Measurements from ENCODE around the gene KMT2A. TPM values are rescaled to one million over a fixed set of nuclear protein-coding genes. Genes with fewer than 3 reads are reported as not detected.

Gene KMT2A
- total RNA-seq, 1 experiment from 2014 or later: 62.0 TPM

- H2BK20ac ChIP-seq (ENCODE audit: low read depth, low read length, poor library complexity, severe bottlenecking): no peak overlapping the region
- no peak overlapping the region for H3K4me2 ChIP-seq (ENCODE audit: insufficient read depth, insufficient read length, low read length)
- H2AK5ac ChIP-seq (ENCODE audit: insufficient read length, low read length): no peak overlapping the region
- no peaks in the 10 kb centered on the region for H3K79me1 ChIP-seq (ENCODE audit: insufficient read depth, low read depth, low read length, poor library complexity, severe bottlenecking)
- peak overlapping the region in 1 of 3 experiments; percentile 50; a peak in 1 of 7 replicates for H3K27ac Mint-ChIP-seq
- no peaks in the 10 kb centered on the region for H3K9me3 ChIP-seq (ENCODE audit: control insufficient read depth, low read depth, low read length)
- no peak overlapping the region for H2BK12ac ChIP-seq (ENCODE audit: insufficient read length, low read depth, low read length)
- no peak overlapping the region for H2BK15ac ChIP-seq (ENCODE audit: low read depth, low read length)
- H3K4ac ChIP-seq (ENCODE audit: low read depth, low read length): no peak overlapping the region
- DNase-seq: no peak
- H3K9ac ChIP-seq (ENCODE audit: extremely low read depth, insufficient read length, low read length): no peak overlapping the region
- H4K5ac ChIP-seq (ENCODE audit: insufficient read length, low read depth, low read length): no peak overlapping the region
- no peak overlapping the region for H2AFZ ChIP-seq (ENCODE audit: low read length)
- H3K27ac ChIP-seq (ENCODE audit: insufficient read length, low read depth, low read length): no peak overlapping the region
- H2BK5ac ChIP-seq (ENCODE audit: insufficient read length, low read length): no peak overlapping the region
- no peak overlapping the region for H3T11ph ChIP-seq (ENCODE audit: low read length)
- no peak overlapping the region for H4K8ac ChIP-seq (replicated peaks; ENCODE audit: insufficient read length, low read depth, low read length)
- no peaks in the 10 kb centered on the region for H4K20me1 ChIP-seq (ENCODE audit: control insufficient read depth, insufficient read depth, insufficient read length)
- H3K9me3 Mint-ChIP-seq: no peaks in the 10 kb centered on the region
- peaks cover 2% of the 10 kb centered on the region; the same call in 1 of the 2 replicates for H3K27me3 Mint-ChIP-seq (ENCODE audit: low read depth)
- H3K4me3 Mint-ChIP-seq: no peak overlapping the region
- H3K27me3 ChIP-seq (ENCODE audit: insufficient read depth, low read length): no peaks in the 10 kb centered on the region
- no peaks in the 10 kb centered on the region for H3K4me1 ChIP-seq (ENCODE audit: insufficient read depth, low read length)
- H3K23ac ChIP-seq (ENCODE audit: insufficient read length, low read depth, low read length): no peak overlapping the region
- H3K36me3 Mint-ChIP-seq (ENCODE audit: insufficient read depth in 1 of 3, low read depth in 3 of 3): peaks cover 25 to 59% (median 54%) of the 10 kb centered on the region in 3 experiments; a peak in 6 of 7 replicates
- H3K18ac ChIP-seq (ENCODE audit: insufficient read length, low read depth, low read length): no peak overlapping the region
- H4K91ac ChIP-seq (ENCODE audit: insufficient read length, low read depth, low read length): no peak overlapping the region
- no peaks in the 10 kb centered on the region for H3K79me2 ChIP-seq (ENCODE audit: insufficient read depth, low read length)
- no peak overlapping the region for H3K14ac ChIP-seq (ENCODE audit: insufficient read depth, low read length)
- no peak overlapping the region for H3K56ac ChIP-seq (ENCODE audit: insufficient read length, low read depth, low read length)
- TF ChIP-seq, protein P1, sequence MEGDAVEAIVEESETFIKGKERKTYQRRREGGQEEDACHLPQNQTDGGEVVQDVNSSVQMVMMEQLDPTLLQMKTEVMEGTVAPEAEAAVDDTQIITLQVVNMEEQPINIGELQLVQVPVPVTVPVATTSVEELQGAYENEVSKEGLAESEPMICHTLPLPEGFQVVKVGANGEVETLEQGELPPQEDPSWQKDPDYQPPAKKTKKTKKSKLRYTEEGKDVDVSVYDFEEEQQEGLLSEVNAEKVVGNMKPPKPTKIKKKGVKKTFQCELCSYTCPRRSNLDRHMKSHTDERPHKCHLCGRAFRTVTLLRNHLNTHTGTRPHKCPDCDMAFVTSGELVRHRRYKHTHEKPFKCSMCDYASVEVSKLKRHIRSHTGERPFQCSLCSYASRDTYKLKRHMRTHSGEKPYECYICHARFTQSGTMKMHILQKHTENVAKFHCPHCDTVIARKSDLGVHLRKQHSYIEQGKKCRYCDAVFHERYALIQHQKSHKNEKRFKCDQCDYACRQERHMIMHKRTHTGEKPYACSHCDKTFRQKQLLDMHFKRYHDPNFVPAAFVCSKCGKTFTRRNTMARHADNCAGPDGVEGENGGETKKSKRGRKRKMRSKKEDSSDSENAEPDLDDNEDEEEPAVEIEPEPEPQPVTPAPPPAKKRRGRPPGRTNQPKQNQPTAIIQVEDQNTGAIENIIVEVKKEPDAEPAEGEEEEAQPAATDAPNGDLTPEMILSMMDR (conservative IDR thresholded peaks at IDR 0.05): no peak
- H3K23me2 ChIP-seq (ENCODE audit: insufficient read length, low read depth, low read length, poor library complexity, severe bottlenecking): no peaks in the 10 kb centered on the region
- H3K4me1 Mint-ChIP-seq: peaks cover 23% of the 10 kb centered on the region in 2 experiments
- H2BK120ac ChIP-seq (ENCODE audit: low read depth, low read length, poor library complexity, severe bottlenecking): no peak overlapping the region
These were observed 88.1 kb downstream of the KMT2A start for GRCh38 chr11:118524356-118524755.
